Mesendoderm (in vitro differentiated cells): ENCODE results near the gene LATS2.

Experiments
- DNase-seq: peaks from one replicate; pipeline ENCODE4 v3.0.0; 2013
- H2AK5ac ChIP-seq: 2 replicates; pipeline ENCODE4 v1.6.1; 2013; ENCODE audit warnings: low read length, inconsistent platforms
- H2BK120ac ChIP-seq: 2 replicates; pipeline ENCODE4 v1.6.1; 2013; ENCODE audit warnings: low read depth, mild to moderate bottlenecking, low read length, moderate library complexity, mixed read lengths
- H2BK15ac ChIP-seq: replicated peaks from 2 replicates; pipeline ENCODE4 v1.6.1; 2013; ENCODE audit warnings: low read depth, mild to moderate bottlenecking, moderate library complexity
- H2BK5ac ChIP-seq: 2 replicates; pipeline ENCODE4 v1.6.1; 2013; ENCODE audit warnings: low read length, inconsistent platforms
- H3K18ac ChIP-seq: 2 replicates; pipeline ENCODE4 v1.6.1; 2013; ENCODE audit warnings: mild to moderate bottlenecking, low read length, mixed read lengths
- H3K23ac ChIP-seq: one replicate; pipeline ENCODE4 v1.6.1; 2013; ENCODE audit warnings: low read length
- H3K27ac ChIP-seq: 2 replicates; pipeline ENCODE4 v1.5.1; 2013; ENCODE audit warnings: low read depth, mild to moderate bottlenecking, inconsistent platforms, low read length, moderate library complexity
- H3K27me3 ChIP-seq: 2 replicates; pipeline ENCODE4 v1.6.1; 2013; ENCODE audit warnings: low read length, control low read depth, mild to moderate bottlenecking, inconsistent platforms; ENCODE audit not compliant: insufficient read depth, poor library complexity
- H3K36me3 ChIP-seq: 2 replicates; pipeline ENCODE4 v1.6.1; 2013; ENCODE audit warnings: low read length, inconsistent platforms; ENCODE audit not compliant: control insufficient read depth, insufficient read depth
- H3K4ac ChIP-seq: one replicate; pipeline ENCODE4 v1.6.1; 2013; ENCODE audit warnings: low read depth, mild to moderate bottlenecking, low read length, moderate library complexity
- H3K4me1 ChIP-seq: 2 replicates; pipeline ENCODE4 v1.6.1; 2013; ENCODE audit warnings: low read depth, low read length, inconsistent platforms; ENCODE audit not compliant: control insufficient read depth
- H3K4me2 ChIP-seq: 2 replicates; pipeline ENCODE4 v1.6.1; 2013; ENCODE audit warnings: low read length
- H3K4me3 ChIP-seq: 2 replicates; pipeline ENCODE4 v1.5.1; 2013; ENCODE audit warnings: mild to moderate bottlenecking, low read length
- H3K56ac ChIP-seq: one replicate; pipeline ENCODE4 v1.6.1; 2013; ENCODE audit warnings: low read length
- H3K79me1 ChIP-seq: 2 replicates; pipeline ENCODE4 v1.6.1; 2013; ENCODE audit warnings: low read length, inconsistent platforms
- H3K79me2 ChIP-seq: 2 replicates; pipeline ENCODE4 v1.6.1; 2013; ENCODE audit warnings: mild to moderate bottlenecking, low read length; ENCODE audit not compliant: control insufficient read depth, insufficient read depth
- H3K9ac ChIP-seq: 2 replicates; pipeline ENCODE4 v1.6.1; 2013; ENCODE audit warnings: low read length, inconsistent platforms
- H4K5ac ChIP-seq: one replicate; pipeline ENCODE4 v1.6.1; 2013; ENCODE audit warnings: low read length
- H4K8ac ChIP-seq: one replicate; pipeline ENCODE4 v1.6.1; 2013; ENCODE audit warnings: low read depth, mild to moderate bottlenecking, control low read depth, low read length, moderate library complexity
- WGBS: extraction: QIAGEN DNeasy Blood & Tissue Kit; methylation state at CpG from one replicate; pipeline ENCODE4 v1.1.7; 2013; ENCODE audit warnings: low lambda C conversion rate, missing lambda C conversion rate; ENCODE audit not compliant: insufficient coverage; ENCODE audit errors: extremely low coverage; 5-methylcytosine and 5-hydroxymethylcytosine counted together

Gene LATS2

GRCh38 chr13:21006141-21007005 lies 55.0 kb downstream of the LATS2 start:
- no peaks in the 10 kb centered on the region for H3K36me3 ChIP-seq
- no peaks in the 10 kb centered on the region for H3K4me1 ChIP-seq
- H3K79me1 ChIP-seq = peaks cover 20% of the 10 kb centered on the region
- no peak overlapping the region for H3K4ac ChIP-seq
- no peak overlapping the region for H3K4me3 ChIP-seq
- H3K79me2 ChIP-seq = peaks cover 31% of the 10 kb centered on the region
- no peak overlapping the region for H2BK120ac ChIP-seq
- H2BK15ac ChIP-seq = no peak overlapping the region
- no peak overlapping the region for H2AK5ac ChIP-seq
- DNase-seq = no peak
- H2BK5ac ChIP-seq = no peak overlapping the region
- H3K27me3 ChIP-seq = no peaks in the 10 kb centered on the region
- no peak overlapping the region for H3K4me2 ChIP-seq
- H3K23ac ChIP-seq = no peak overlapping the region
- H3K18ac ChIP-seq = no peak overlapping the region
- H3K9ac ChIP-seq = no peak overlapping the region
- H4K8ac ChIP-seq = no peak overlapping the region
- H4K5ac ChIP-seq = no peak overlapping the region
- H3K27ac ChIP-seq = no peak overlapping the region
- WGBS = no CpG with 5 or more reads among the region's 11 CpGs
- no peak overlapping the region for H3K56ac ChIP-seq

- Histone ChIP-seq H2BK15ac (no peak overlapping the region), H4K8ac (no peak overlapping the region), H2BK5ac (no peak overlapping the region), H2AK5ac (no peak overlapping the region), H3K4me1 (no peaks in the 10 kb centered on the region), H3K27ac (no peak overlapping the region), H3K27me3 (no peaks in the 10 kb centered on the region), H3K4me2 (no peak overlapping the region), H3K79me2 (peaks cover 23% of the 10 kb centered on the region), H3K36me3 (no peaks in the 10 kb centered on the region), H2BK120ac (no peak overlapping the region), H3K18ac (no peak overlapping the region), H3K4ac (no peak overlapping the region), H3K9ac (no peak overlapping the region), H3K23ac (no peak overlapping the region), H3K4me3 (no peak overlapping the region), H3K79me1 (peaks cover 16% of the 10 kb centered on the region), H3K56ac (no peak overlapping the region), H4K5ac (no peak overlapping the region)
- DNase-seq = no peak
- no CpG with 5 or more reads among the region's 3 CpGs for WGBS
Observed at GRCh38 chr13:21005193-21005592, 56.2 kb downstream of the LATS2 start.

DNA sequence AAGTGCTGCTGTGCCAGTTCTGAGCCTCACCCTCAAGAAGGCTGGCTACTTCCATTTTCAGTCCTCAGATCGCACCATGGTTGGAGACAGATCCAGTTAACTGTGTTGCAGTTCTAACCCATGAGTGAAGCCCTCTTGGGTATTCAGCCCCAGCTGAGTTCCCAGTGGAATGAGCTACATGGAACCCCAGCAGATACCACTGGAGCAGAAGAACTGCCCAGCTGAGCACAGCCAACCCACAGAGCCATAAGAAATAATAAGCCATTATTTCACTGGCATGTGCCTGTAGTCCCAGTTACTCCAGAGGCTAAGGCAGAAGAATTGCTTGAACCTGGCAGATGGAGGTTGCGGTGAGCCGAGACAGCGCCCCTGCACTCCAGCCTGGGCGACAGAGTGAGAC lies 59.9 kb downstream of the LATS2 start:
- H3K56ac ChIP-seq = no peak overlapping the region
- H2AK5ac ChIP-seq = no peak overlapping the region
- H3K9ac ChIP-seq = no peak overlapping the region
- no peak overlapping the region for H3K18ac ChIP-seq
- H3K27me3 ChIP-seq = no peaks in the 10 kb centered on the region
- no peak overlapping the region for H3K4me2 ChIP-seq
- no peak overlapping the region for H3K27ac ChIP-seq
- H3K4me1 ChIP-seq = no peaks in the 10 kb centered on the region
- no peak overlapping the region for H4K8ac ChIP-seq
- DNase-seq = no peak
- H3K4me3 ChIP-seq = no peak overlapping the region
- H3K23ac ChIP-seq = no peak overlapping the region
- H3K36me3 ChIP-seq = no peaks in the 10 kb centered on the region
- H2BK120ac ChIP-seq = no peak overlapping the region
- H3K79me2 ChIP-seq = peaks cover 10% of the 10 kb centered on the region
- H2BK5ac ChIP-seq = no peak overlapping the region
- no peak overlapping the region for H4K5ac ChIP-seq
- no CpG with 5 or more reads among the region's 5 CpGs for WGBS
- no peak overlapping the region for H3K4ac ChIP-seq
- H2BK15ac ChIP-seq = no peak overlapping the region
- peaks cover 17% of the 10 kb centered on the region for H3K79me1 ChIP-seq

- no peak overlapping the region for H2BK15ac ChIP-seq
- no peak overlapping the region for H4K5ac ChIP-seq
- no peak overlapping the region for H4K8ac ChIP-seq
- peaks cover 7% of the 10 kb centered on the region for H3K79me2 ChIP-seq
- H3K4me2 ChIP-seq = no peak overlapping the region
- no peak overlapping the region for H2BK120ac ChIP-seq
- H3K56ac ChIP-seq = no peak overlapping the region
- H3K79me1 ChIP-seq = peaks cover 17% of the 10 kb centered on the region
- H3K27ac ChIP-seq = no peak overlapping the region
- no peak overlapping the region for H3K9ac ChIP-seq
- H3K18ac ChIP-seq = no peak overlapping the region
- WGBS = no CpG with 5 or more reads among the region's 1 CpG
- H3K23ac ChIP-seq = no peak overlapping the region
- H2AK5ac ChIP-seq = no peak overlapping the region
- H2BK5ac ChIP-seq = no peak overlapping the region
- no peaks in the 10 kb centered on the region for H3K4me1 ChIP-seq
- H3K4me3 ChIP-seq = no peak overlapping the region
- no peak for DNase-seq
- no peaks in the 10 kb centered on the region for H3K27me3 ChIP-seq
- no peak overlapping the region for H3K4ac ChIP-seq
- no peaks in the 10 kb centered on the region for H3K36me3 ChIP-seq
Observed at GRCh38 chr13:21000647-21001046, 60.7 kb downstream of the LATS2 start.

DNA sequence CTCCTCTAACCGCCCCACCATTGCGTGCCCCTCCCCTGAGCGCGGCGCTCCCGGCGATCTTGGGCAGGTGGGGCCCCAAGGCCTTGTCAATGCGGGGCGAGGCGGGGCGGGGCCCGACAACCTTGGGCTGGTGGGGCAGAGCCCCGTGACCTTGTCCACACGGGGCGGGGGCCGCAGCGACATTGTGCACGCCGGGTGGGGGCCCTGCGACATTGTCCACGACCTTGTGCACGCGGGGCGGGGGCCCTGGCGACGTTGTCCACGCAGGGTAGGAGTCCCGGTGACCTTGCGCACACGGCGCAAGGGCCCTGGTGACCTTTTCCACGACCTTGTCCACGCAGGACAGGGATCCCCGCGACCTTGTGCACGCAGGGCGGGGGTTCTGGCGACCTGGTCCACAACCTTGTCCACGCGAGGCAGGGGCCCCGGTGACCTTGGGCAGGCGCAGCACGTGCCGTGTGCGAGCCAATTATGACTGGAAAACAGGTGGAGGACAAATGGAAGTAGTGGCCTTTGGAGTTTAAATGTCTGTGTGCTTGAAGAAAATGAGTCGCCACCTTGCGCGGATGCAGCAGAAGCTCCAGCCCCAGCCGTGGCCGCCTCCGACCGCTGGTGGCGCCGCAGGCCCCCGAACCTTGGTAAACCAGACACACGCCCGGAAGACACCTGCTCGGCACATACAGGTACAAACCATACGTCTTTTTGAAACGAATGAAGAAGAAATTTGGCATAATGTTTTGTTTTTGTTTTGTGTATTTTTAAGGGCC lies 62.6 kb downstream of the LATS2 start:
- no peak overlapping the region for H2BK5ac ChIP-seq
- peaks cover 20% of the 10 kb centered on the region for H3K79me1 ChIP-seq
- no peak overlapping the region for H3K4me3 ChIP-seq
- no peak for DNase-seq
- H2BK15ac ChIP-seq = no peak overlapping the region
- H3K27me3 ChIP-seq = no peaks in the 10 kb centered on the region
- H3K36me3 ChIP-seq = no peaks in the 10 kb centered on the region
- no peak overlapping the region for H3K9ac ChIP-seq
- no peak overlapping the region for H3K18ac ChIP-seq
- H2BK120ac ChIP-seq = no peak overlapping the region
- H4K5ac ChIP-seq = no peak overlapping the region
- no peak overlapping the region for H3K23ac ChIP-seq
- H3K4ac ChIP-seq = no peak overlapping the region
- no CpG with 5 or more reads among the region's 60 CpGs for WGBS
- H3K4me1 ChIP-seq = no peaks in the 10 kb centered on the region
- H3K79me2 ChIP-seq = peaks cover 12% of the 10 kb centered on the region
- H2AK5ac ChIP-seq = no peak overlapping the region
- H3K56ac ChIP-seq = no peak overlapping the region
- no peak overlapping the region for H4K8ac ChIP-seq
- H3K27ac ChIP-seq = no peak overlapping the region
- H3K4me2 ChIP-seq = no peak overlapping the region
